Activated CD4-positive, alpha-beta T cell treated with anti-CD3 and anti-CD28 coated beads for 36 hours (primary cell): ENCODE results near the gene AKAP7. TPM values are rescaled to one million over a fixed set of nuclear protein-coding genes. Genes with fewer than 3 reads are reported as not detected.

Experiments used
- ATAC-seq: fragments of 200-7000 bp; cut with Tn5 transposase; one replicate; pipeline ENCODE4 v1.10.0; 2021; ENCODE audit warnings: mild to moderate bottlenecking, moderate library complexity
- CTCF ChIA-PET: fragments of 350-600 bp; sonication (Branson Sonifier 250); formaldehyde crosslinking; loops from one replicate; lab custom pipeline; 2021; ENCODE audit warnings: antibody characterized with exemption; lab: Charles Lee
- POLR2A ChIA-PET: fragments of 350-600 bp; sonication (Branson Sonifier 250); formaldehyde crosslinking; loops from one replicate; lab custom pipeline; 2021; ENCODE audit warnings: antibody characterized with exemption, inconsistent platforms; lab: Charles Lee
- DNase-seq: peaks from one replicate; pipeline ENCODE4 v3.0.0-alpha.2; 2020
- H3K27ac Mint-ChIP-seq: one replicate; pipeline ENCODE4 v1.8.0; 2021; ENCODE audit warnings: mixed read lengths
- H3K27me3 Mint-ChIP-seq: one replicate; pipeline ENCODE4 v1.8.0; 2021; ENCODE audit warnings: mixed read lengths
- H3K36me3 Mint-ChIP-seq: one replicate; pipeline ENCODE4 v1.8.0; 2021; ENCODE audit warnings: low read depth, mixed read lengths
- H3K4me1 Mint-ChIP-seq: one replicate; pipeline ENCODE4 v1.8.0; 2021; ENCODE audit warnings: mixed read lengths
- H3K4me3 Mint-ChIP-seq: one replicate; pipeline ENCODE4 v1.8.0; 2021; ENCODE audit warnings: mild to moderate bottlenecking, moderate library complexity, mixed read lengths
- H3K9me3 Mint-ChIP-seq: one replicate; pipeline ENCODE4 v1.8.0; 2021; ENCODE audit warnings: low read depth, mixed read lengths
- intact Hi-C, 2 experiments: fragments of 100-400 bp; cut with DNase I in 1 of 2; cut with micrococcal nuclease in 1 of 2; formaldehyde crosslinking; loops; one replicate each; pipeline versions ENCODE4 v1.14.2 to v1.15.1; 2022 to 2024; cut with DNase I, micrococcal nuclease
- total RNA-seq, 2 experiments: library from RNA; stranded (reverse); gene quantifications; one replicate each; pipeline ENCODE4 v1.2.3, GENCODE V29; 2021

Gene AKAP7
- total RNA-seq, 2 experiments from 2014 or later, result 5.1 to 6.0 TPM

DNA sequence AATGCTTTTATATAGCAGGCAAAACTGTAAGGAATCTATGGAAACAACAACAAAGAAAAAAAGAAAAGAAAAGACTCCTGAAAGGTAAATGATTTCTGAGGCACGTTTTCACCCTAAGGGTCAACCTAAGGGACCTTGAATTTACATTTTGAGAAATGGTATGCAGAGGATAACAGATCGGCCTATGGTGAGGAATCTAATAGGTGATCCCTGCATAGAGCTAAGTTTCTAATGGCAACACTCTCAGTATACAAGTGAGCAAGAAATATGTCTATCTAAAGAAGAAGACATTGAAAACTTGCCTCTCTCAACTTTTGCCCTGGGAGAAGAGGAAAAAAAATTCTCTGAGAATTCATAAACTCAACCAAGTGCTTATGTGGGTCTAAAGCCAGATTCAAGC is 18.9 kb upstream of the AKAP7 start:
- Mint-ChIP-seq H3K27ac (no peak overlapping the region), H3K4me1 (no peaks in the 10 kb centered on the region), H3K36me3 (no peaks in the 10 kb centered on the region), H3K4me3 (no peak overlapping the region), H3K9me3 (no peaks in the 10 kb centered on the region), H3K27me3 (no peaks in the 10 kb centered on the region)
- intact Hi-C loops, result loop anchor here (1.0 to 10.0 kb wide), 3 partner anchors 231 to 792 kb away; no protein-coding TSS in a partner anchor
- no peak for DNase-seq
- ChIA-PET CTCF (interaction anchor here (0.7 to 3.9 kb wide), 9 partner anchors 18 to 417 kb away, joined by 3 to 79 read pairs (median 5); no protein-coding TSS in a partner anchor), POLR2A (no interaction called here)
- ATAC-seq, result no peak

- Mint-ChIP-seq H3K4me3 (no peak overlapping the region), H3K27me3 (no peaks in the 10 kb centered on the region), H3K4me1 (no peaks in the 10 kb centered on the region), H3K27ac (no peak overlapping the region), H3K36me3 (no peaks in the 10 kb centered on the region), H3K9me3 (no peaks in the 10 kb centered on the region)
- no peak for DNase-seq
- intact Hi-C loops, result loop anchor here (1.0 to 10.0 kb wide), 3 partner anchors 232 to 792 kb away; no protein-coding TSS in a partner anchor
- ChIA-PET CTCF (interaction anchor here (0.7 to 3.9 kb wide), 13 partner anchors 17 to 417 kb away, joined by 3 to 79 read pairs (median 4); no protein-coding TSS in a partner anchor), POLR2A (no interaction called here)
- no peak for ATAC-seq
Observed at GRCh38 chr6:131116755-131117360, 18.4 kb upstream of the AKAP7 start.

- POLR2A ChIA-PET, result no interaction called here
- Mint-ChIP-seq H3K9me3 (no peaks in the 10 kb centered on the region), H3K4me3 (no peak overlapping the region), H3K27ac (no peak overlapping the region), H3K36me3 (no peaks in the 10 kb centered on the region), H3K27me3 (peaks cover under 1% of the 10 kb centered on the region), H3K4me1 (no peaks in the 10 kb centered on the region)
- ATAC-seq (no peak), DNase-seq (no peak)
- intact Hi-C loops, result loop anchor here in 1 of 2 experiments (2.0 to 10.0 kb wide), 2 partner anchors 415 to 793 kb away; no protein-coding TSS in a partner anchor
- CTCF ChIA-PET, result interaction anchor here (0.6 to 3.9 kb wide), 6 partner anchors 16 to 235 kb away, joined by 3 to 79 read pairs (median 10); no protein-coding TSS in a partner anchor
Observed at GRCh38 chr6:131117878-131118277, 17.4 kb upstream of the AKAP7 start.

DNA sequence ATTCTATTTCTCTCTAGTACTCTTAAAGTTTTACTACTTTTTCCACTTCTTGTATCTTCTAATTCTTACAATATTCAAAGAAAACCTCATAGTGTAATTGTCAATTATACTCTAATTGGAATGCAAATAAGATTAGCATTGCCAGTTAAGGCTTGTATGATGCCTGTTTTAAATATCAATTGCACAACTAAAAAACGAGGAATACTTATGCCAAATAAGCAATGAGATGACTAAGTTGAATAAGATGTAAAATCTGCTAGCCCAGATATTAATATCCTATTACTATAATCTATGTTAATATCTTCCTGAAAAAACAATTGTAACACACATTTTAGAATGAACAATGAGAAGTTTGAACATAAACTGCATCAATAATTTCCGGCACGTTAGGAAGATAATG is 13.3 kb upstream of the AKAP7 start:
- Mint-ChIP-seq H3K27me3 (peaks cover 6% of the 10 kb centered on the region), H3K9me3 (no peaks in the 10 kb centered on the region), H3K4me3 (no peak overlapping the region), H3K27ac (no peak overlapping the region), H3K36me3 (no peaks in the 10 kb centered on the region), H3K4me1 (no peaks in the 10 kb centered on the region)
- ChIA-PET CTCF (interaction anchor here (1.0 kb wide), 1 partner anchor 237 kb away, joined by 5 read pairs; no protein-coding TSS in a partner anchor), POLR2A (no interaction called here)
- intact Hi-C loops, result no loop called here
- DNase-seq (no peak), ATAC-seq (no peak)

GRCh38 chr6:131122516-131122915 is 12.8 kb upstream of the AKAP7 start:
- Mint-ChIP-seq H3K9me3 (no peaks in the 10 kb centered on the region), H3K36me3 (no peaks in the 10 kb centered on the region), H3K27me3 (peaks cover 8% of the 10 kb centered on the region), H3K4me1 (no peaks in the 10 kb centered on the region), H3K27ac (no peak overlapping the region), H3K4me3 (no peak overlapping the region)
- no peak for ATAC-seq
- DNase-seq, result no peak
- intact Hi-C loops, result no loop called here
- ChIA-PET POLR2A (interaction anchor here (0.6 kb wide), 1 partner anchor 706 kb away, joined by 3 read pairs; no protein-coding TSS in a partner anchor), CTCF (interaction anchor here (0.6 kb wide), 1 partner anchor 696 kb away, joined by 3 read pairs; no protein-coding TSS in a partner anchor)

GRCh38 chr6:131124336-131125071 is 10.8 kb upstream of the AKAP7 start:
- DNase-seq, result no peak
- Mint-ChIP-seq H3K27me3 (peaks cover 10% of the 10 kb centered on the region), H3K36me3 (no peaks in the 10 kb centered on the region), H3K27ac (no peak overlapping the region), H3K9me3 (no peaks in the 10 kb centered on the region), H3K4me1 (no peaks in the 10 kb centered on the region), H3K4me3 (no peak overlapping the region)
- POLR2A ChIA-PET, result no interaction called here
- no peak for ATAC-seq
- intact Hi-C loops, result no loop called here
- CTCF ChIA-PET, result interaction anchor here (0.7 kb wide), 1 partner anchor 239 kb away, joined by 3 read pairs; no protein-coding TSS in a partner anchor

DNA sequence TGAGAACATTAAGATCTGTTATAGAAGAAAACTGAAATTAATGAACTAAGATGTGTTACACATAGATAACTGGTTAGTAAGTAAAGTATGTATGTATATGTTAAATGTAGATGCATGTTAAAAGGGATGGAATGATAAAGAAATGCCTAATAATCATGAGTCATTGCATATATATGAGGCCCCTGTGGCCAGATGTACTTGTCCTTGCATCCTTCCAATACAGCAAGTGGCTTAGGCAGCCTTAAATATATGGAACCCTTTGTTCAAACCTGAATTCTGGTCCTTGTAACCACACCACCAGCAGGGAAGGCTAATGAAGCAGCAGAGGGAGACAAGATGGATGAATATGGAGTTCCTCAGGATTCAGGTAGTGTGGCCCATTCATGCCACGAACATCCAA is 9.8 kb upstream of the AKAP7 start:
- ATAC-seq, result no peak
- ChIA-PET CTCF (no interaction called here), POLR2A (no interaction called here)
- intact Hi-C loops, result no loop called here
- H3K36me3 Mint-ChIP-seq, result no peaks in the 10 kb centered on the region
- no peaks in the 10 kb centered on the region for H3K4me1 Mint-ChIP-seq
- H3K27ac Mint-ChIP-seq, result no peak overlapping the region
- H3K9me3 Mint-ChIP-seq, result no peaks in the 10 kb centered on the region
- DNase-seq, result no peak
- H3K27me3 Mint-ChIP-seq, result peaks cover 10% of the 10 kb centered on the region
- no peak overlapping the region for H3K4me3 Mint-ChIP-seq

GRCh38 chr6:131129689-131130553 is 5.3 kb upstream of the AKAP7 start:
- POLR2A ChIA-PET, result no interaction called here
- H3K4me3 Mint-ChIP-seq, result no peak overlapping the region
- DNase-seq (no peak), ATAC-seq (no peak)
- no peaks in the 10 kb centered on the region for H3K9me3 Mint-ChIP-seq
- peaks cover 4% of the 10 kb centered on the region for H3K27me3 Mint-ChIP-seq
- CTCF ChIA-PET, result interaction anchor here (0.6 to 1.7 kb wide), 4 partner anchors 9 to 413 kb away, joined by 3 to 4 read pairs (median 4); no protein-coding TSS in a partner anchor
- intact Hi-C loops, result no loop called here
- H3K36me3 Mint-ChIP-seq, result no peaks in the 10 kb centered on the region
- H3K4me1 Mint-ChIP-seq, result peaks cover under 1% of the 10 kb centered on the region
- no peak overlapping the region for H3K27ac Mint-ChIP-seq

- CTCF ChIA-PET, result interaction anchor here (0.6 to 1.7 kb wide), 3 partner anchors 9 to 246 kb away, joined by 3 to 4 read pairs (median 4); no protein-coding TSS in a partner anchor
- no peaks in the 10 kb centered on the region for H3K36me3 Mint-ChIP-seq
- intact Hi-C loops, result no loop called here
- H3K27me3 Mint-ChIP-seq, result peaks cover 4% of the 10 kb centered on the region
- POLR2A ChIA-PET, result interaction anchor here (0.6 kb wide), 1 partner anchor 270 kb away, joined by 3 read pairs; no protein-coding TSS in a partner anchor
- peaks cover 2% of the 10 kb centered on the region for H3K4me1 Mint-ChIP-seq
- H3K9me3 Mint-ChIP-seq, result no peaks in the 10 kb centered on the region
- ATAC-seq, result no peak
- no peak overlapping the region for H3K4me3 Mint-ChIP-seq
- no peak overlapping the region for H3K27ac Mint-ChIP-seq
- DNase-seq, result no peak
Observed at GRCh38 chr6:131130554-131130940, 4.7 kb upstream of the AKAP7 start.

DNA sequence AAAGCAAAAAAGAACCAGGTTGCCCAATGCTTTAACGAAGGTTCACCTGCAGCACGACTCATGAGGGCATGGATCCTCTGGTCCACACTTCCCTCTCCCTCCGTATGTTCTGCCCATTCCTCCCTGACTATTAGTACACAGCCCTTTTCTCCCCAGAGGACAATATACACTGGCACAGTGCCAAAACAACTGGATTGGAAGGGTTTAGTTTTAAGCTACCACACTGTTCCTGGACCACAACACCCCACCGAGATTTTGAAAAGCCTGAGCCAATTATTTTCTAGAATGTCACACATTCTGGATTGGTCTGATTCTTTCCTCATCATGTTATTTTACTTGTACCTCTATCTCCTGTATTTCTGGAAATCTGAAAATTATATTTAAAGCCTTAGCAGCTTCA is 2.9 kb upstream of the AKAP7 start:
- intact Hi-C loops, result no loop called here
- no peak for ATAC-seq
- Mint-ChIP-seq H3K4me3 (no peak overlapping the region), H3K4me1 (peaks cover 9% of the 10 kb centered on the region), H3K36me3 (no peaks in the 10 kb centered on the region), H3K9me3 (no peaks in the 10 kb centered on the region), H3K27me3 (peaks cover 2% of the 10 kb centered on the region), H3K27ac (no peak overlapping the region)
- POLR2A ChIA-PET, result no interaction called here
- no peak for DNase-seq
- CTCF ChIA-PET, result interaction anchor here (1.0 kb wide), 1 partner anchor 303 kb away, joined by 3 read pairs; no protein-coding TSS in a partner anchor
